ENCODE data around the gene ZFP82.

Gene ZFP82

DNA sequence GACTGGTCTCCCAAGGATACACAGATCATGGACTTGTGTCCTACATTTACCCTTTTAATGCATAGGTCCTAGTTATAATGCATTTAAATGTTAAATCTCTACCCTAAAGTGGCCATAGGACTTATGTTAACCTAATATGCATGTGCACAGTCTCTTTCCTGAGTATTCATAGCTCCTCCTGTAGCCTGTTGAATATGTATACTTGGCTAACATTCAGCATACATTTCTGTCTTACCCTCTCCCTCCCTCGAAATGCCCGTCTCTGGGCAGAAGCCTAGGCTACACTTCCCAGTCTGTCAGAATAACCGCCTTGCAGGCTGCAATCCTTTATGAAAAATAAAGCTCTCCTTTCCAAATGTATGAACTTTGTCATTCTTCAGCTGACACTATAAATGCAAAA lies 13.9 kb downstream of the ZFP82 start:
- no peak for DNase-seq (ENCODE audit: low spot score)
- POLR2A ChIA-PET (ENCODE audit: low non-redundant PET): no interaction called here
- H3K27ac ChIP-seq: no peak overlapping the region
- TF ChIP-seq, protein P1, sequence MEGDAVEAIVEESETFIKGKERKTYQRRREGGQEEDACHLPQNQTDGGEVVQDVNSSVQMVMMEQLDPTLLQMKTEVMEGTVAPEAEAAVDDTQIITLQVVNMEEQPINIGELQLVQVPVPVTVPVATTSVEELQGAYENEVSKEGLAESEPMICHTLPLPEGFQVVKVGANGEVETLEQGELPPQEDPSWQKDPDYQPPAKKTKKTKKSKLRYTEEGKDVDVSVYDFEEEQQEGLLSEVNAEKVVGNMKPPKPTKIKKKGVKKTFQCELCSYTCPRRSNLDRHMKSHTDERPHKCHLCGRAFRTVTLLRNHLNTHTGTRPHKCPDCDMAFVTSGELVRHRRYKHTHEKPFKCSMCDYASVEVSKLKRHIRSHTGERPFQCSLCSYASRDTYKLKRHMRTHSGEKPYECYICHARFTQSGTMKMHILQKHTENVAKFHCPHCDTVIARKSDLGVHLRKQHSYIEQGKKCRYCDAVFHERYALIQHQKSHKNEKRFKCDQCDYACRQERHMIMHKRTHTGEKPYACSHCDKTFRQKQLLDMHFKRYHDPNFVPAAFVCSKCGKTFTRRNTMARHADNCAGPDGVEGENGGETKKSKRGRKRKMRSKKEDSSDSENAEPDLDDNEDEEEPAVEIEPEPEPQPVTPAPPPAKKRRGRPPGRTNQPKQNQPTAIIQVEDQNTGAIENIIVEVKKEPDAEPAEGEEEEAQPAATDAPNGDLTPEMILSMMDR (conservative IDR thresholded peaks at IDR 0.05; ENCODE audit: low read depth): no peak
- CTCF ChIA-PET: no interaction called here

- ChIA-PET CTCF (no interaction called here), POLR2A (ENCODE audit: low non-redundant PET) (no interaction called here)
- no peak overlapping the region for H3K27ac ChIP-seq
- no peak for DNase-seq (ENCODE audit: low spot score)
- TF ChIP-seq, protein P1 (conservative IDR thresholded peaks at IDR 0.05; ENCODE audit: low read depth): no peak
Measured at GRCh38 chr19:36401475-36401874, 17.0 kb downstream of the ZFP82 start.

DNA sequence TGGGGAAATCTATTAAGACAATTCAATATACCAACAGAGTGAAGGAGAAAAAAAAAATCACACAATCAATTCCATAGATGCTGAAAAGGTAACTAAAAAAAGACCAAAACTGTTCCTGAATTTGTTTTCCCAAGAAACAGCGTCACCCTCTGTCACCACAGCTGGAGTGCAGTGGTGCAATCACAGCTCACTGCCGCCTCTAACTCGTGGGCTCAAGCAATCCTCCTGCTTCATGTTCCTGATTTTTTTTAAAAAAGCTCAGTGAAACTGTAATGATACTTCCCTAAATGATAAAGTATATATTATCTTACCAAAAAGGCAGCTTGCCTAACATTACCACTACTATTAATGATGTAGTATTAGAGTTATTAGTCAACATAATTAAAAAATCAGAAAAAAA lies 19.9 kb downstream of the ZFP82 start:
- DNase-seq (ENCODE audit: low spot score): no peak
- no peak overlapping the region for H3K27ac ChIP-seq
- CTCF ChIA-PET: no interaction called here
- TF ChIP-seq, protein P1 (conservative IDR thresholded peaks at IDR 0.05; ENCODE audit: low read depth): no peak
- POLR2A ChIA-PET (ENCODE audit: low non-redundant PET): no interaction called here

DNA sequence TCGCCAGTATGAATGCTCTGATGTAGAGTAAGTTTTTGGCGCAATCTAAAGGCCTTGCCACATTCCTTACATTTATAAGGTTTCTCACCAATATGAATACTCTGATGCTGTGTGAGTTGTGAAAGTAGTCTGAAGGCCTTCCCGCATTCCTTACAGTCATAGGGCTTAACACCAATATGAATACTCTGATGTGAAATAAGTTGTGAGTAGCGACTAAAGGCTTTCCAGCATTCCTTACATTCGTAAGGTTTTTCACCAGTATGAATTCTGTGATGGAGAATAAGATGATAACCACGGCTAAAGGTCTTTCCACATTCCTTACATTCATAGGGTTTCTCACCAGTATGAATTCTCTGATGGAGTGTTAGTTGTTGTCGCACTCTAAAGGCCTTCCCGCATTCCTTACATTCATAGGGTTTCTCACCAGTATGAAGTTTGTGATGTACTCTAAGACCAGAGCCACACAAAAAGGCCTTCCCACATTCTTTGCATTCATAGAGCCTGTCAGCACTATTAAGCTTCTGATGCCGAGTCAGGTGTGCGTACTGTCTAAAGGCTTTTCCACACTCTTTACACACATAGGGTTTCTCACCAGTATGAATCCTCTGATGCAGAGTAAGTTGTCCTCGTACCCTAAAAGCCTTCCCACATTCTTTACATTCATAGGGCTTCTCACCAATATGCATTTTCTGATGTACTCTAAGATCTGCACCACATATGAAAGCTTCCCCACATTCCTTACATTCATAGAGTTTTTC lies 25.3 kb downstream of the ZFP82 start:
- H3K27ac ChIP-seq: no peak overlapping the region
- POLR2A ChIA-PET (ENCODE audit: low non-redundant PET): no interaction called here
- TF ChIP-seq, protein P1 (conservative IDR thresholded peaks at IDR 0.05; ENCODE audit: low read depth): no peak
- no peak for DNase-seq (ENCODE audit: low spot score)
- CTCF ChIA-PET: interaction anchor here (0.6 kb wide), 1 partner anchor 287 kb away, joined by 3 read pairs; no protein-coding TSS in a partner anchor

GRCh38 chr19:36379510-36379819 lies 39.0 kb downstream of the ZFP82 start:
- TF ChIP-seq, protein P1 (conservative IDR thresholded peaks at IDR 0.05; ENCODE audit: low read depth): no peak
- ChIA-PET POLR2A (ENCODE audit: low non-redundant PET) (no interaction called here), CTCF (interaction anchor here (0.6 kb wide), 1 partner anchor 193 kb away, joined by 5 read pairs; the partner anchor contains the start of gene ZNF529)
- peak overlapping the region; percentile 88 for H3K27ac ChIP-seq
- no peak for DNase-seq (ENCODE audit: low spot score)

DNA sequence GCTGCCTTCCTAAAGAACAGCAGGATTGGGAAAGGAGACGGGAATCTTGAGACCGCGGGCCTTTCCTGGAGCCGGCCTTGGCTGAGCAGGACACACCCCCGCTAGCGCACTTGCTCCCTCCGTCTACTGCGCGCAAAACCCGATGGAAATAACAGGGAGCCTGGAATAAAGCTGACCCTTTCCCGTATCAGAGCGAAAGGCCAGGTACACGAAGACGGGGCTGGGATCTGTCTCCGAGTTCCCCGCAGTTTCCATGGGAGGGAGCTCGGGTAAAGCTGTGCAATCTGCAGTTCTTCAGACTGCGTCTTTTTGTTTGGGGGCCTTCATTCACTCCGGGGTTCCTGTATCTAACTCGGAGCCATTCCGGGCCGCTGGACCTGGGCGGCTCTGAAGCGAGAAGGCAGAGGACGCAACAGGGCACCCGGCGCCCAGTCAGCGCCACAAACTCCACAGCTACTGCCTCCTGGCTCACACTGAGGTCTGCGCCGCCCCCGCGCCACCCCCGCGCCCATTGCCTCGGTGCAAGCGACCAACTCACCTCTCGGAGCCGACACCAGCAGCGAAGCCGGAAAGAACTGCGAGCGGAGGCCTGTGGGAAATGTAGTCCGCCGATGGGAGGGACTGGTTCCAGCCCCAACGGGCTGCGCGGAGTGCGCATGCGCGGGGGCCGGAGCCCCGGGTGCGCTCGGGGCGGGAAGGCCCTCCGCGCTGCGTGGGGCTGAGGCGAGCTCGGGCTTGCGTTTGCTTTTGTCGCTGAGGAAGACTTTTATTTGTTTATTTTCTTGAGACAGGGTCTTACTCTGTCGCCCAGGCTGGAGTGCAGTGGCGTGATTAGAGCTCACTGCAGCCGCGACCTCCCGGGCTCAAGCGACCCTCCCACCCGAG lies 39.6 kb downstream of the ZFP82 start, which contains the start of gene ZFP14:
Gene ZFP14, minus strand, starts transcription at position 577 of the 885 bp plus-strand sequence. CDS start 11,309 bp downstream, outside the sequence.
- peak; percentile 98 for DNase-seq (ENCODE audit: low spot score)
- peak within 1 kb of the TSS; percentile 88 for H3K27ac ChIP-seq
- CTCF ChIA-PET: interaction anchor here (0.6 kb wide), 2 partner anchors 194 to 288 kb away, joined by 4 to 5 read pairs; partner anchors contain the start of gene ZNF529
- POLR2A ChIA-PET (ENCODE audit: low non-redundant PET): interaction anchor here (0.6 kb wide), 1 partner anchor 149 kb away, joined by 3 read pairs; the partner anchor contains the start of gene ZNF260
- TF ChIP-seq, protein P1 (conservative IDR thresholded peaks at IDR 0.05; ENCODE audit: low read depth): peak; percentile 30

Data from RWPE1 (cell line).